Fibroblast of mammary gland (primary cell): ENCODE results near the gene ATP1B3.

Experiments
- DNase-seq: peaks from one replicate; pipeline ENCODE4 v3.0.0-alpha.2; 2010; ENCODE audit warnings: low read depth
- H3K4me3 ChIP-seq: 2 replicates; pipeline ENCODE4 v1.5.1; 2011; ENCODE audit warnings: low read depth, mild to moderate bottlenecking, low read length, moderate library complexity; ENCODE audit not compliant: control insufficient read depth
- TF ChIP-seq, protein P1 (sequence below): conservative IDR thresholded peaks from 2 replicates; pipeline ENCODE4 v1.5.1; 2011; ENCODE audit warnings: low read depth, low read length, inconsistent platforms; ENCODE audit not compliant: control insufficient read depth, insufficient read depth

Gene ATP1B3

DNA sequence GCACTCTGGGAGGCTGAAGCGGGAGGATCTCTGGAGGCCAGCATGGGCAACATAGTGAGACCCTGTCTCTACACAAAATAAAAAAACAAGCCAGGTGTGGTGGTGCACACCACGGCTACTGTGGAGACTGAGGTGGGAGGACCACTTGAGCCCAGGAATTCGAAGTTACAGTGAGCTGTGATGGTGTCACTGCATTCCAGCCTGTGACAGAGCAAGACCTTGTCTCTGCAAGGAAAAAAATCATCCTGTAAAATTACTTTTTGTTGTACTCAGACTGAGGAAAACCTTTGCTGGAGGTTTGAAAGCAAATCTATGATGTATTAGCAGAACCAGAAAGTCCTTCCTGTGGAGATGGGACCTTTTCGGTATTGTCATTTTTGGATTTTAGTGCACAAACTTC, 63.3 kb downstream of the ATP1B3 start:
- DNase-seq: no peak
- TF ChIP-seq, protein P1, sequence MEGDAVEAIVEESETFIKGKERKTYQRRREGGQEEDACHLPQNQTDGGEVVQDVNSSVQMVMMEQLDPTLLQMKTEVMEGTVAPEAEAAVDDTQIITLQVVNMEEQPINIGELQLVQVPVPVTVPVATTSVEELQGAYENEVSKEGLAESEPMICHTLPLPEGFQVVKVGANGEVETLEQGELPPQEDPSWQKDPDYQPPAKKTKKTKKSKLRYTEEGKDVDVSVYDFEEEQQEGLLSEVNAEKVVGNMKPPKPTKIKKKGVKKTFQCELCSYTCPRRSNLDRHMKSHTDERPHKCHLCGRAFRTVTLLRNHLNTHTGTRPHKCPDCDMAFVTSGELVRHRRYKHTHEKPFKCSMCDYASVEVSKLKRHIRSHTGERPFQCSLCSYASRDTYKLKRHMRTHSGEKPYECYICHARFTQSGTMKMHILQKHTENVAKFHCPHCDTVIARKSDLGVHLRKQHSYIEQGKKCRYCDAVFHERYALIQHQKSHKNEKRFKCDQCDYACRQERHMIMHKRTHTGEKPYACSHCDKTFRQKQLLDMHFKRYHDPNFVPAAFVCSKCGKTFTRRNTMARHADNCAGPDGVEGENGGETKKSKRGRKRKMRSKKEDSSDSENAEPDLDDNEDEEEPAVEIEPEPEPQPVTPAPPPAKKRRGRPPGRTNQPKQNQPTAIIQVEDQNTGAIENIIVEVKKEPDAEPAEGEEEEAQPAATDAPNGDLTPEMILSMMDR: no peak
- H3K4me3 ChIP-seq: no peak overlapping the region

GRCh38 chr3:141940194-141940776, 63.8 kb downstream of the ATP1B3 start:
- H3K4me3 ChIP-seq: no peak overlapping the region
- TF ChIP-seq, protein P1: no peak
- DNase-seq: peak; percentile 42

GRCh38 chr3:141941093-141941492, 64.7 kb downstream of the ATP1B3 start:
- DNase-seq: no peak
- TF ChIP-seq, protein P1: no peak
- no peak overlapping the region for H3K4me3 ChIP-seq

DNA sequence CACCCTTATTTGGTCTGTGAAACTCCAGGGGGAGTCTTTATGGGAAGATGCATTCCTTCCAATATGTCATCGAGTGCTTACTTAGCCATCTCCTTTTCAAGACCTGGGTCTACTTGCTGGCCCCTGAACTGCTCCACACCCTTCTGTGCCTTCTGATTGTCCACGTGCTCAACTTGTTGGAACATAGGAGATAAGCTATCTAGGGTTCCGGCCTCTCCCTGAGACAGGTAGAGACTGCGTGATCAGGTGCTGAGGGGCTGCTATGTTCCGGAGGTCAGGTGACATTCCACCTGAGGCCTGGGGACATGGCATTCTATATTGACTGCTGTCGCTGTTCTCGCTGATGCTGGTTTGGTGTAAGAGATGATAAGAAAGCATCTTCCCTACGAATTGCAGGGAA, 65.6 kb downstream of the ATP1B3 start:
- no peak overlapping the region for H3K4me3 ChIP-seq
- no peak for DNase-seq
- TF ChIP-seq, protein P1: no peak

DNA sequence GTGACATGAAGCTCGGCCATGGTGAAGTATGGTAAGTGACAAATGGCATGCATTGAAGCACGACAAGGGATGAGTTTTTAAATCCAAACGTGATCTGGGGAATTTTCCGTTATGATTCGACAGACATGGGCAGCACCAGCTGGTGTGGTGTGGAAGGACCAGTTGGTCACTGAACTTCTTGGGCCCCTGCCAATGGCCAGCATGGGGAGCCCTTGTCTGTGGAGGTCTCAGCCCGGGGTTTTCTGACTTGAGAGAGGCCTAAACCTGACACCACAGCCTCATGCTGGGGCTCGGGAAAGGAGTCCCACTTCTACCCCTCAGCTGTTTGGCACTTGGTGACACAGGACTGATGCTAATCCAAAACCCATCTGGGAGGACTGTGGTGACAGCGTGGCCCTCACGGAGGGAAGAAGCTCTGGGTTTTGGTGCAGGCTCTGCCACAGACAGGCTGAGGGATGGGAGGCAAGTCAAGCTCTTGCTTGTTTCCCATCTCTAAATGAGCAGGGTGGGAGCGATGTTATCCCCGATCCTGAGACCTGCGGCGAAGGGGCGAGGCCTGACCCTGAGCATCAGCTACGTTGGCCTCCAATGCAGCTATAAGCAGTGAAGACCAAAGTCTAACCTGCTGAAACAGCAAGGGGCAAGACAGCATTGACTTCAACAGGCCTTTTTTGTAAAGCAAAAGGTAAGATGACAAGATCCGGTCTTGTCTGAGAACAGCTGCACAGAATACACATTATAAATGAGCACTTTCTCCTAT, 69.5 kb downstream of the ATP1B3 start:
- no peak overlapping the region for H3K4me3 ChIP-seq
- no peak for DNase-seq
- TF ChIP-seq, protein P1: no peak

GRCh38 chr3:141949399-141949798, 73.0 kb downstream of the ATP1B3 start:
- TF ChIP-seq, protein P1: no peak
- DNase-seq: no peak
- no peak overlapping the region for H3K4me3 ChIP-seq
